Suppressor macrophage (primary cell): ENCODE results near the gene B3GNT3.
"Not testable (repeated sequence)": the region's sequence is repeated elsewhere in the genome, so short reads cannot be mapped to it uniquely, and the experiment has no call there.

Experiments
- DNase-seq, 4 experiments: peaks; one replicate each; pipeline ENCODE4 v3.0.0-alpha.2; 2020 to 2022

B3GNT3 gene

DNA sequence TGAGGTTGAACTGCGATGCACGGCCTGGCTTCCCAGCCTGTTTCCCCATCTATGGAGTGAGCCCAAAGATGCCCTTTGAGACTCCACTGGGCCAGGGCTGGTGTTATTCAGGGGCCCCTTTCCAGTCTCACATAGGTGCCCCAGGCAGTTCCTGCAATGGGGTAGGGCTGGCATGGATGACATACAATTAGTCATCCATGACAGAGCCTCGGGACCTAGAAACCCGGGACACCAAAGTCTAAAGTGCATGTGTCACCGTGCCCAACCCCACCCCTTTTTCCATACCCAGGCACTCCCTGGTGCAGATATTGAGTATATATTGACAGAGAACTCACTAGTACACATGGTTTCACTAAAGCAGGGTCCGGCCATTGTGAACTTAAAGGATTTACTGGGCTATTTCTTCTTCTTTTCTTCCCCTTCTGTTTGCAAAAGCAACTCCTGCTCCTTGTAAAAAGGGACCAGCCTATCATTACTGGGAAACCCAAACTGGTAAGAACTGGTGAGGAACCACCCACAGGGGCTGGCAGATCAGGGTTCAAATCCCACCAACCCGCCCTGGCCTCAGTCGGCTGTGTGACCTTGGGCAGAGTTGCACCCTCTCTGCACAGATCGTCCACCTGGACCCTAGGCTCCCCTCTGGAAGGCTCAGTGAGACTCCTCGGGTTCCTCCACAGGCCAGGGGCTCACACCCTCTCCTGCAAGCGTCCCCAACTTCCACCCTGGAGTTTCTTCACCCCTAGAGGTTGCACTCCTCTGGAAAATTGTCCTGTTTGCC is 2.7 kb downstream of the B3GNT3 start:
- peak; percentile 37 to 64 (median 51) for DNase-seq

DNA sequence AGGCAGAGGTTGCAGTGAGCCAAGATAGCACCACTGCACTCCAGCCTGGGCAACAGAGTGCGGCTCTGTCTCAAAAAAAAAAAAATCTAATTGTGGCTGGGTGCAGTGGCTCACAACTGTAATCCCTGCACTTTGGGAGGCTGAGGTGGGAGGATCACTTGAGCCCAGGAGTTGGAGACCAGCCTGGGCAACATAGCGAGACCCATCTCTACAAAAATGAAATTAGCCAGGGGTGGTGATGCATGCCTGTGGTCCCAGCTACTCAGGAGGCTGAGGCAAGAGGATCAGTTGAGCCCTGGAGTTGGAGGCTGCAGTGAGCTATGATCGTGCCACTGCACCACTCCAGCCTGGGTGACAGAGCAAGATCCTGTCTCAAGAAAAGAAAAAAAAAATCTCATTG is 3.7 kb downstream of the B3GNT3 start:
- DNase-seq, result not testable (repeated sequence)

DNA sequence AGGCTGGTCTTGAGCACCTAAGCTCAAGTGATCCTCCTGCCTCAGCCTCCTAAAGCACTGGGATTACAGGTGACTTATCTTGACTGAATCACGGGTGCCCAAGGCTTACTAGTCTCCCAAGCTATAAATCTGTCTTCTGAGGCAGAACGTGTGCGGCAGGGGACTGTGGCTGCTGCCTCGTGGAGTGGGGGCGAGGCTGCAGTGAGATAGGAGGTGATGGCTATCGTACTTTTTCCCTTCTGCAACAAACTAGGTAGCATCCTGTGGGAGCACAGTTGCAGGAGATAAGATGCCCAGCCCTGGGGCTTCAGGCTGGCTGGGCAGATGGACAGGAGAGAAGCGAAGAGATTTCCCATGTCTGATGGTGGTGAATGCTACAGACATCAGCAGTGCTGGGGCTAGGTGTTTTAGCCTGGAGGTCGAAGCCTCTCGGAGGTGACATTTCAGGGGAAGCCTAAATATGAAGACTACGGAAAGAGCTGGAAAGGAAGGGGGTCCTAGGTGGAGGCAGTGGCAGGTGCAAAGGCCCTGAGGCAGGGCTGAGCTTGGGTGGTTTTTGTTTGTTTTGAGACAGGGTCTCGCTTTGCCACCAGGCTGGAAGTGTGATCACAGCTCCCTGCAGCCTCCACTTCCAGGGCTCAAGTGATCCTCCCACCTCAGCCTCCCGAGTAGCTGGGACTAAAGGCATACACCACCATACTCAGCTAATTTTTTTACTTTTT is 7.4 kb downstream of the B3GNT3 start:
- no peak for DNase-seq

DNA sequence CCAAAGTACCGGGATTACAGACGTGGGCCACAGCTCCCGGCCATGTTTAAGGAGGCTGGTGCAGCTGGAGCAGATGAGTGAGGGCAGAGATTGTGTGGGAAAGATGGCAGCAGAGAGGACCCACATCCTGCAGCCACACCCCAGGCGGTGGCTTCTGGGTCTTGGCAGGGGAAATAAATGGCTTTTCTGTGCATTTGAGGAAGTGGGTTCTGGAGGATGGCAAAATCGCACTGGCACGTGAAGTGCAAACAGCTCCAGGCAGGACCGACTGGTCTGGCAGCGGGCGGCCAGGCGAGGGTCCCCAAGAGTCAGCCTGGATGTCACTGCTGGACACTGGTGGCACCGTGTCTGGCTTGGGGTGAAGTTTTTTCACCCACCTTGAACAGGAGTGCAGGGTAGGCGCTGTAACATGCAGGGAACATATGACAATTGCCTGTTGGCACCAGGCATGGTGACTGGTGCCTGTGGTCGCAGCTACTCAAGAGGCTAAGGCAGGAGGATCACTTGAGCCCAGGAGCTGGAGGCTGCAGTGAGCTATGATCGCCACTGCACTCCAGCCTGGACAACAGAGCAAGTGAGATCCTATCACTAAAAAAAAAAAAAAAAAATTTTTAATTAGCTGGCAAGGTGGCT is 8.4 kb downstream of the B3GNT3 start:
- peak; percentile 66 to 81 (median 78) for DNase-seq

DNA sequence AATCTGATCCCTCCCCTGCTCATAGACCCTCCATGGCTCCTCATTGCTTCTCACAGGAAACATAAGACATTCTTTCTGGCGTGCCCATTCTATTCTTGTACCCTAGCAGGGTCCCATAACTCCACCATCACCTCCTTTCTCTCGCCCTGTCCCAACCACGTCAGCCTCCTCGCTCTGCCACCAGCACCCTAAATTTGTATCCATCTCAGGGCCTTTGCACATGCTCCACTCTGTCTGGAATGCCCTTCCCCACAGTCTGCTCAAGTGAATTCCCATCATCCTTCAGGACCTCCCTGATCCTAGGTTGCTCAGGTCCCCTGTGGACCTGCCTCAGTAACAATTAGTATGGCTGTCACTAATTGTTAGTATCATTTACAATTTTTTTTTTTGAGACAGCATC is 10.5 kb downstream of the B3GNT3 start:
- DNase-seq, result no peak

DNA sequence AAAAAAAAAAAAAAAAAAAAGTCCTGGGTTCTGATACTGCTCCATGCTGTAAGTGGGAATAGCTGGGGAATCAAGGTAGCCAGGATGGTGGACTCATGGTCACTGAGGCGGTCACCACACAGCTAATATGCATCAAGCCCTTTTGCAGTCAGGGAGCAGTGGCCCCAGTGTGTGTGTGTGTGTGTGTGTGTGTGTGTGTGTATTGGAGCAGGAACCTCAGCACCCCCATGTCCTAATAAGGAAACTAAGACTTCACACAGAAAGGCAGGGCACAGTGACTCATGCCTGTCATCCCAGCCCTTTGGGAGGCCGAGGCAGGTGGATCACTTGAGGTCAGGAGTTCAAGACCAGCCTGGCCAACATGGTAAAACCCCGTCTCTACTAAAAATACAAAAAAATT is 12.0 kb downstream of the B3GNT3 start:
- peak; percentile 3 to 41 (median 16) for DNase-seq

DNA sequence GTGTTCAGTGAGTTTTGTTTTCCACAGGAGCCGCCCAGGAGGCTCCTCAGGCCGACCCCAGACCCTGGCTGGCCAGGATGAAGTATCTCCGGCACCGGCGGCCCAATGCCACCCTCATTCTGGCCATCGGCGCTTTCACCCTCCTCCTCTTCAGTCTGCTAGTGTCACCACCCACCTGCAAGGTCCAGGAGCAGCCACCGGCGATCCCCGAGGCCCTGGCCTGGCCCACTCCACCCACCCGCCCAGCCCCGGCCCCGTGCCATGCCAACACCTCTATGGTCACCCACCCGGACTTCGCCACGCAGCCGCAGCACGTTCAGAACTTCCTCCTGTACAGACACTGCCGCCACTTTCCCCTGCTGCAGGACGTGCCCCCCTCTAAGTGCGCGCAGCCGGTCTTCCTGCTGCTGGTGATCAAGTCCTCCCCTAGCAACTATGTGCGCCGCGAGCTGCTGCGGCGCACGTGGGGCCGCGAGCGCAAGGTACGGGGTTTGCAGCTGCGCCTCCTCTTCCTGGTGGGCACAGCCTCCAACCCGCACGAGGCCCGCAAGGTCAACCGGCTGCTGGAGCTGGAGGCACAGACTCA is 12.9 kb downstream of the B3GNT3 start:
- DNase-seq, result peak in 1 of 4 experiments; percentile 14

DNA sequence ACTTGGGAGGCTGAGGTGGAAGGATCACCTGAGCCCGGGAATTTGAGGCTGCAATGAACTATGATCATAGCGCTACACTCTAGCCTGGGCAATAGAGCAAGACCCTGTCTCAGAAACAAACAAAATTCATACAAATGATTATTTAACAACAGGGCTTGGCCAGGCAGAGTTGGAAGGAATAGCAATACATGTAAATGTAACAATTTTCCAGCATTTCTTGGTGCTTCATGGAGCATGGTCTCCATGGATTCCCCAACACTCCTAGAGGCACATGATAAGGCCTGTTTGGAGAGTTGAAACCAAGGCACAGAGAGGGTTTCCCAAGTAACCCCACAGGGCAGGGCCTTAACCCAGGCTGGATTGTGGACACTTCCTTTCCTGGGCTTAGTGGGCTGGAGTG is 16.2 kb downstream of the B3GNT3 start:
- DNase-seq, result no peak

DNA sequence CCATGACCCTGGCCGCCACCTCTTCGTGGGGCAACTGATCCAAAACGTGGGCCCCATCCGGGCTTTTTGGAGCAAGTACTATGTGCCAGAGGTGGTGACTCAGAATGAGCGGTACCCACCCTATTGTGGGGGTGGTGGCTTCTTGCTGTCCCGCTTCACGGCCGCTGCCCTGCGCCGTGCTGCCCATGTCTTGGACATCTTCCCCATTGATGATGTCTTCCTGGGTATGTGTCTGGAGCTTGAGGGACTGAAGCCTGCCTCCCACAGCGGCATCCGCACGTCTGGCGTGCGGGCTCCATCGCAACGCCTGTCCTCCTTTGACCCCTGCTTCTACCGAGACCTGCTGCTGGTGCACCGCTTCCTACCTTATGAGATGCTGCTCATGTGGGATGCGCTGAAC is 16.7 kb downstream of the B3GNT3 start:
- DNase-seq, result no peak

DNA sequence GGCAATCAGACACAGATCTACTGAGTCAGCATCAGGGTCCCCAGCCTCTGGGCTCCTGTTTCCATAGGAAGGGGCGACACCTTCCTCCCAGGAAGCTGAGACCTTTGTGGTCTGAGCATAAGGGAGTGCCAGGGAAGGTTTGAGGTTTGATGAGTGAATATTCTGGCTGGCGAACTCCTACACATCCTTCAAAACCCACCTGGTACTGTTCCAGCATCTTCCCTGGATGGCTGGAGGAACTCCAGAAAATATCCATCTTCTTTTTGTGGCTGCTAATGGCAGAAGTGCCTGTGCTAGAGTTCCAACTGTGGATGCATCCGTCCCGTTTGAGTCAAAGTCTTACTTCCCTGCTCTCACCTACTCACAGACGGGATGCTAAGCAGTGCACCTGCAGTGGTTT is 17.2 kb downstream of the B3GNT3 start:
- DNase-seq, result no peak

DNA sequence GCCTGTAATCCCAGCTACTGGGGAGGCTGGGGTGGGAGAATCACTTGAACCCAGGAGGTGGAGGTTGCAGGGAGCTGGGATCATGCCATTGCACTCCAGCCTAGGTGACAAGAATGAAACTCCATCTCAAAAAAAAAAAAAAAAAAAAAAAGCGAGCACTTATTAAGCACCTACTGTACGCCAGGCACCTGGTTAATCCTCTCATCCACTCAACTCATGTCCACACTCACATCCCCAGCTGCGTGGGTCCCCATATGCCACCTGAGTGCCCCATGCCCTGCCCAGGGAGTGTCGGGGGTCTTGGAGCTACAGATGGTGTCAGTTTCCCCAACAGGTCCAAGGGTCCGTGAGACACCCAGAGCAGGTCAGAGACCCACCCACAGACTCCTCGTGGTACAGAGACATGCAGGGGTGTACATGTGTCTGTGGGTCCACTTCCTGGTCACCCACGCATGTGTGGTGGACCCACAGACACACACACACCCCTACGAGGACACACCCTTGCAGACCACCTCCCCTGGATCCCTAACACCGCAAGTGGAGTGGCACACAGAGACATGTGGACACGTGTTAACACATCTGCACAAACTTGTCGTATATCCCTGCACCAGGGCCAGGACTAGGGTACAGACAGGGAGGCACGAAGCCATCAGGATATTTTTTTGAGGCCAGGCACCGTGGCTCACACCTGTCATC is 22.9 kb downstream of the B3GNT3 start:
- DNase-seq, result no peak

DNA sequence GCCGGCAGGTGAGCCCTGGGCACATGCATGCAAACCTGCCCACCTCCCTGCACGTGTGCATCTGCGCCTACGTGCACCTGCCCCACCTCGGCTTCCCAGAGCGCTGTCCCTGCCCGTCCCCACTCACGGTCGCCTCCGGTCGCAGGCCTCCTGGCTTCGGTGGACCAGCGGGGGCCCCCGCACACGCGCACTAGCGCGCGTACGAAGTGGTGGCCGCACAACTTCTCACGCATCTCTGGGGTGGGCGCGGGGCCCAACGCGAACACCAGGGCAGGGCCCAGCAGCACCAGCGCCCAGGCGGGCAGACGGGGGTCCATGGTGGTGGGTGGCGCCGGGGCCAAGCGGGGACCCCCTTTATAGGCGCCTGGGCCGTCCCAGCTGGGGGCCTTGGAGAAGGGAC is 26.3 kb downstream of the B3GNT3 start, which contains the start of gene INSL3:
Gene INSL3, minus strand, starts transcription at position 330 of the 400 bp plus-strand sequence. Its CDS starts 13 bp downstream, at position 317.
- no peak for DNase-seq

DNA sequence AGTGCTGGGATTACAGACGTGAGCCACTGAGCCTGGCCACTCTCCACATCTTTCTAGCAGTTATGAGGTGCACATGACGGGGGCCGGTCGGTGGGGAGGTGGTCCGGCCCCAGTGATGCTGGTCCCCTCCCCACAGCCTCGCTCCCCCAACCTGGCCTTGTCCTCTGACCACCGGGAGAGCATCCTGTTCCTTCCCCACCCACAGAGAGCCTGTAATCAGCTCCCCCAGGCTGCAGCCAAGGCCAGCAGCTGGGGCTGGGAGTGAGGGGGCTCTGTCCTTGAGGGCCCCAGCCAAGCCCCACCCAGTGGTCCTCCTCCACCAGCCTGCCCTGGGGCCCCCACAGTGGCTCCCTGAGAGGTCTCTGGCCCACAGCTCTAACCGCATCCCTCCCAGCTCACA is 29.4 kb downstream of the B3GNT3 start:
- no peak for DNase-seq

DNA sequence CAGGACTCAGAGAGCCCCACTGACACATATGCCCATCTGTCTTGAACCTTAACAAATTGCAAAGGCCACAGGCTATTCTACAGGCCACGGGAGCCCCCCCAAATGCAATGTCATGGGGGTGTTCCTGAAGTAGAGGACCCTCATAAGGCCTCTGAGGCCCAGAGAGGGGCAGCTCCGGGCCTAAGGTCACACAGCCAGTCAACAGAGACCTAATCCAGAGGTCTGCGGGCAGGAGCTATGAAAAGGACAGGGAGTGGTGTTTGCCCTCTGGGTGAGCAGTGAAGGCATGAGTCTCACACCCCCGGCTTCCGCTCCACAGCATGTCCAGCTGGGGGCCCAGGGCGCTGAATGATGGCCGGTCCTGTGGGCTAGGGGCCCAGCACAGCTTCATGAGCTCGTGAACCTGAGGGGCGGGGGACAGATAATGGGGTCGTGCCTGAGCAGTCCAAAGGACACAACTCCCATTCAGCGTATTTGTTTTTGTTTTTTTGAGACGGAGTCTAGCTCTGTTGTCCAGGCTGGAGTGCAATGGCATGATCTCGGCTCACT is 31.6 kb downstream of the B3GNT3 start:
- DNase-seq, result no peak

DNA sequence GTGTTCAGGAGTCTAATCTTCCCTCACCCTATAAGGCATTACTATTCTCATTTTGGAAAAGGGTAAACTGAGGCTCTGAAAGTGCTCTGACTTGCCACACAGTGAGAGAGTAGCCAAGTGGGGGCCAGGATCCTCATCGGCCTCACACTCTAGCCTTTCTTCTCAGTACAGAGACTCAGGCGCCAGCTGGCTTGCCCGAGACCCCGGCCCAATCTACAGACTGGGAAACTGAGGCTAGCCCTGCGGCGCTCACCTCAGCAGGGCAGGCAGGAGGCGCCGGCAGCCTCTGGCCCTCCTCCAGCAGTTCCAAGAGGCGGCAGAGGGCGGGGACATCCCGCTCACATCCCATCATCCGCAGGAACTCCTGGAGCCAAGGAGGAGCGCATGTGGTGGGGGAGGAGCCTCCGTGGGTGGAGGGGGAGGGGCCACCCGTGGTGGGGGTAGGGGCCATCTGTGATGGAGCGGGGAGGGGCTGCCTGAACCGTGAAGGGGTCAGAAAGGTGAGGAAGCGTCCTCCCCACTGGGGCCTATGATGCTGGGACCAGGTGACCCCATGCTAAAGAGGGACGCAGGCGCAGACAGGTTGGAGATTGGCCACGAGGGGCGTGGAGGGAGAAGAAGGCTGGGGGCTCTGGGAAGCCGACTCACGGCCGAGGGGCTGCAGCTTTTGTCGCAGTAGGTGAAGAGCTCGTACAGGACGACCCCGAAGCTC is 35.1 kb downstream of the B3GNT3 start:
- no peak for DNase-seq

DNA sequence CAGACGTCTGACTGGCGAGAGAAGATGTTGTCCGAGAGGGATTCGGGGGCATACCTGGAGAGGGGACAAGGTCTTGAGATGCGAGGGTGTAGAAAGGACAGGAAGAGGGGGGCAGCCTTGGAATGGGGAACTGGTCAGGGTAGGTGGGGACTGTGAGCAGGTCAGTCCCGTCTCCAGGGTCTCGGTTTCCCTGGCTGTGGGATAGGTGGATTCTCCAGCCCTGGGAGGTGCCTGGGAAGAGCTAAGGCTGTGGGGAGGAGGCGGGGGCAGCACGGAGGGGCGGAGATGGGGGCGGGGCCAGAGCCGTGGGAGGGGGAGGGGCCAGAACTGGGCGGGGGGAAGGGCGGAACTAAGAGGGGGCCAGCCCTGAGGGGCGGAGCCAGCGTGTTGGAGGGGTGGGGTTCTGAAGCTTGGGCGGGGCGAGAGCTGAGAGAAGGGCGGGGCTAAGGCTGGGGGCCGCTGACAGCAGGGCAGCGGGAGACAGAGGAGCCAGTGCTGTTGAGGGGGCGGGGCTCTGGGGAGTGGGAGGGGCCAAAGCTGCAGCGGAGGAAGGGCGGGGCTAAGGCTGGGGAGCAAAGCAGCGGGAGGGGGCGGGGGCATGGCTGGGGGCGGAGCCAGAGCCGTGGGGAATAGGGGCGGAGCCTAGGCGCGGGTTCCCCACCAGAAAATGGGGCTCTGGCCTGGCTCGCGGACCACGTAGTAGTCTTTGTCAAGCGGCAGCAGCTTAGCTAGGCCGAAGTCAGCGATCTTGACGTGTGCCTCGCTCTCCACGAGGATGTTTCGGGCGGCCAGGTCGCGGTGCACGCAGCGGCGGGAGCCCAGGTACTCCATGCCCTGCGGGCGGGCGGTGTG is 35.9 kb downstream of the B3GNT3 start:
- no peak for DNase-seq

DNA sequence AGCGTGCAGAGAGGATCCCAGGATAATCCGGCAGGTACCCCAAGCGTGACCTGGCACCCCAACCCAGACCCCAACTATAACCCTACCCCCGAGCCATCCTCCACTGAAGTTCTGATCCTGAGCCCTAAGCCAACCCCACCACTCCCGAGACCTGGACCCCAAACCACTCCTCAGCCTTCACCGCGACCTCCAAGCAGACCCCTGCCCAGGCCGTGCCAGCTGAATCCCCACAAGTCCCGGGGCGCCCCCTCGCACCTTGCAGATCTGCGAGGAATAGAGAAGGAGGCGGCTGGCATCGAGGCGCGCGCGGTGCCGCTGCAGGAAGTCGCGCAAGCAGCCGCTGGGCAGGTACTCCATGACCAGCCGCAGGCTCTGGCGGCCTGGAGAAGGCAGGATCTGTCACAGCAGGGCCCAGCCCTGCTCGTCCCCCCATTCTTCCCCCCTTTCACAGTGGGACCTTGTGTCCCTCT is 36.5 kb downstream of the B3GNT3 start:
- DNase-seq, result no peak

DNA sequence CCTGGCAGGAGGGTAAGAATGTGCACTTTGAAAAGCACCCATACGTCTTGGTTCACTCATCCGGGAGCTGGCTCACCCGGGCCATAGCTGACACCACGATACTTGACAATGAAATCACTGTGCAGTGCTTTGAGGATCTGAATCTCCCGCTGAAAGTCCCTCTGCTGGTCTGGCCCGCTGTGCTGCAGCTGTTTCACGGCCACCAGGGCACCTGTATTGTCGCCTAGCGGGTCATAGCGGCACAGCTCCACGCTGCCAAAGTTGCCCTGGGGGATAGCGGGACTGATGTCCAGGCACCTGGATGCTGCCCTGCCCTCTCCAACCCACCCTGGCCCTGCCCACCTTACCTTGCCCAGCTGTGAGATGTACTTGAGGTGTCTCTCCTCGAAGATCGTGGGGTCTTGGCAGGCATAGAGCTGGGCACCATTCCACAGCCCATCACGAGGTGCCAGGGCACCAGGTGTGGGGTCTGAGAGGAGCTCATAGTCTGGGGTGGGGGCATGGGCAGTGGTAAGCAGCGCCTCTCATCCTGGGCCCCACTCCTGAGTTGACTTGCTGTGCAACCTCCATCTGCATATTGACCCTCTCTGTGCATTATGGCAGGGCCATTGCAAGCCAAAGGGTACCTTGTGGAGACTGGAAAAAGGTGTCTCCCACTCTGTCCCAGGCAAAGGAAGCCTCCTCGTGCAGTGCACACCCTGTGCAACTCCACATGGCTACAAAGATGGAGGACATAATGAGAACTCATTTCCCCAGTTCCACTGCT is 37.7 kb downstream of the B3GNT3 start:
- DNase-seq, result no peak

DNA sequence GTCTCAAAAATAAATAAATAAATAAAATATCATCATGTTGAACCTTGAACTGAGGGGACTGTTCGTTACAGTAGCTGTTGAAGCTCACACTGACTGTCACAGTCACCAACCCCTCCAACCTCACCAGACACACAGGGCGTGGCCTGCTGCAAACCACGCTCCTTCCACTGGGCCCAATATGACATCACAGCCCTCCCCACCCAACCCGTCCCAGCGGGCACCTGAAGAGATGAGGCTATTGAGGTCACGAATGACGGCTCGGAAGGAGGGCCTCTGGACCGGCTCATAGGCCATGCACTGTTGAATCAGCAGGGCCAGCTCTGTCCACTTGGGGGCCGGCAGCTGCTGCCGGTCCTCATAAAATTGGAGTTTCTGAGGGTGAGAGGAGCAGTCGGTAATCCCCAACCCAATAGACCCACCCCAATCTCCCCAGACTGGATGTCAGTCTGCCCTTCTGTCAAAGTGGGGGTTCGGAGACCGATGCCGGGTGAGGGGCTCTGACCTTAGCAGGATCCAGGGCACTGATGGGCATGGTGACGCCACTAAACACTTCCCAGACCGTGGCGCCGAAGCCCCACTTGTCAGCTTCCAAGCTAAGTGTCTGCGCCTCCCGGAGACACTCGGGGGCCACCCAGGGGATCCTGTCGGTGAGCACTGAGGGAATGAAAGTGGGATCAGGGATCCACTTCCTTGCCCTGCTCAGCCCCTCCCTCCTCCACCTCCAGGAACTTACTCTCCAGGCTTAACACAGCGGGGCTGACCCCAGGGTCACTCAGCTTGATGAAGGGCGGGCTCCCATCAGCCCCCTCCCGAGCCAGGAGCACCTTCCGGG is 39.6 kb downstream of the B3GNT3 start:
- no peak for DNase-seq
